Suprapubic skin (tissue), 3 donors: ENCODE data around the gene CDC16.

Experiments
- CTCF ChIP-seq, 2 donors: fragments of 200-600 bp in 1 of 2; fragments of 450-650 bp in 1 of 2; sonication (generic) in 1 of 2; IDR thresholded peaks; one replicate each; pipeline ENCODE4 v1.5.1; 2016 to 2019; ENCODE audit warnings: antibody characterized with exemption in 2 of 2, mild to moderate bottlenecking in 1 of 2, moderate library complexity in 1 of 2
- POLR2A ChIP-seq, 2 donors: fragments of 450-650 bp; IDR thresholded peaks; one replicate each; pipeline ENCODE4 v1.6.1; 2017; ENCODE audit warnings: antibody characterized with exemption in 2 of 2, mild to moderate bottlenecking in 2 of 2, moderate library complexity in 2 of 2

GRCh38 chr13:114284680-114285079 lies 50.0 kb downstream of the CDC16 start:
- no peak for TF ChIP-seq CTCF (IDR thresholded peaks at IDR 0.05)
- TF ChIP-seq POLR2A (IDR thresholded peaks at IDR 0.05), result no peak
